IPS-15b (cell line): ENCODE results near the gene KLHL24.
"Not testable (repeated sequence)": the region's sequence is repeated elsewhere in the genome, so short reads cannot be mapped to it uniquely, and the experiment has no call there.

Experiments
- H3K27me3 ChIP-seq: one replicate; pipeline ENCODE4 v1.6.1; 2013; ENCODE audit warnings: low read length; ENCODE audit not compliant: control insufficient read depth, insufficient read depth
- H3K36me3 ChIP-seq: one replicate; pipeline ENCODE4 v1.6.1; 2013; ENCODE audit warnings: low read length; ENCODE audit not compliant: control insufficient read depth, insufficient read depth
- H3K4me1 ChIP-seq: one replicate; pipeline ENCODE4 v1.6.1; 2013; ENCODE audit warnings: mild to moderate bottlenecking, low read length; ENCODE audit not compliant: control insufficient read depth, insufficient read depth
- H3K4me3 ChIP-seq: one replicate; pipeline ENCODE4 v1.5.1; 2013; ENCODE audit warnings: low read depth, low read length
- H3K9ac ChIP-seq: one replicate; pipeline ENCODE4 v1.6.1; 2013; ENCODE audit warnings: low read depth, mild to moderate bottlenecking, low read length
- H3K9me3 ChIP-seq: one replicate; pipeline ENCODE4 v1.6.1; 2013; ENCODE audit warnings: mild to moderate bottlenecking, low read length; ENCODE audit not compliant: control insufficient read depth, insufficient read depth

Gene KLHL24

DNA sequence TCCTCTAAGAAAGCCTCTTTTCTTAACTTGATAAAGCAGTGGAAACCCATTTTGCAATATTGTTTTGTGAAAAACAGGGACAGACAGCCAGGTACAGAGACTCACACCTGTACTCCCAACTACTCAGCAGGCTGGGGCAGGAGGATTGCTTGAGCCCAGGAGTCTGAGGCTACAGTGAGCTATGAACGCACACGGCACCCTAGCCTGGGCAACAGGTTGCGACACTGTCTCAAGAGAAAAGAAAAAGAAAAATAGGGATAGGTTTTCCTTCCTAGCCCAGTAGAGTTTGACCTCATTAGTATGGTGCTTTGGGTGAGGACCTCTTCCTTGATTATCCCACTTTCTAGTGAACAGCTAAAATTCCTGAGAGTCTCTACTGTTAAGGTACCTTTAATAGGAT lies 44.6 kb downstream of the KLHL24 start:
- Histone ChIP-seq H3K9me3 (no peaks in the 10 kb centered on the region), H3K27me3 (no peaks in the 10 kb centered on the region), H3K4me1 (no peaks in the 10 kb centered on the region), H3K36me3 (no peaks in the 10 kb centered on the region), H3K4me3 (no peak overlapping the region), H3K9ac (no peak overlapping the region)

DNA sequence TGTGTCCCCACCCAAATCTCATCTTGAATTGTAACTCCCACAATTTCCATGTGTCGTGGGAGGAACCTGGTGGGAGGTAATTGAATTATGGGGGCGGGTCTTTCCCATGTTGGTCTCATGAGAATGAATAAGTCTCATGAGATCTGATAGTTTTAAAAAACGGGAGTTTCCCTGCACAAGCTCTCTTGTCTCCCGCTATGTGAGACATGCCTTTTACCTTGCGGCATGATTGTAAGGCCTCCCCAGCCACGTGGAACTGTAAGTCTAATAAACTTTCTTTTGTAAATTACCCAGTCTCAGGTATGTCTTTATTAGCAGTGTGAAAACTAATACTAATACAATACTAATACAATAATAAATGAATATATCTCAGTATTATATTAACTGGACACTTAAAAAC lies 52.3 kb downstream of the KLHL24 start:
- H3K9me3 ChIP-seq: no peaks in the 10 kb centered on the region
- H3K36me3 ChIP-seq: no peaks in the 10 kb centered on the region
- no peak overlapping the region for H3K9ac ChIP-seq

DNA sequence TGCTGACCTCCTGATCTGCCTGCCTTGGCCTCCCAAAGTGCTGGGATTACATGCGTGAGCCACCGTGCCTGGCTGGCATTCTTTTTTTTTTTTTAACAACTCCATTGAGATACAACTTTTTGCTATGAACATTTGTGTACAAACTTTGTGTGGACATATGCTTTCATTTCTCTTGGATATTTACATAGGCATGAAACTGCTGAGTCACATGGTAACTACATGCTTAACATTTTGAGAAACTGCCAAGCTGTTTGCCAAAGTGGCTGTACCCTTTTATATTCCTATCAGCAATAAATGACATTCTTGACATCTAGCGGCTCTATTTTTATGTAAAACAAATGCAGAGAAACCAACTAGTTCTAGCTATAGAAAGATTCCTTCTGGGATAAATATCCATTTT lies 53.5 kb downstream of the KLHL24 start:
- H3K36me3 ChIP-seq: no peaks in the 10 kb centered on the region
- H3K9me3 ChIP-seq: no peaks in the 10 kb centered on the region
- H3K27me3 ChIP-seq: no peaks in the 10 kb centered on the region
- H3K4me1 ChIP-seq: no peaks in the 10 kb centered on the region
- no peak overlapping the region for H3K9ac ChIP-seq
- H3K4me3 ChIP-seq: no peak overlapping the region

More for the DNA sequence above, 52.3 kb downstream of the KLHL24 start:
- Histone ChIP-seq H3K4me1 (no peaks in the 10 kb centered on the region), H3K27me3 (no peaks in the 10 kb centered on the region), H3K4me3 (no peak overlapping the region)

DNA sequence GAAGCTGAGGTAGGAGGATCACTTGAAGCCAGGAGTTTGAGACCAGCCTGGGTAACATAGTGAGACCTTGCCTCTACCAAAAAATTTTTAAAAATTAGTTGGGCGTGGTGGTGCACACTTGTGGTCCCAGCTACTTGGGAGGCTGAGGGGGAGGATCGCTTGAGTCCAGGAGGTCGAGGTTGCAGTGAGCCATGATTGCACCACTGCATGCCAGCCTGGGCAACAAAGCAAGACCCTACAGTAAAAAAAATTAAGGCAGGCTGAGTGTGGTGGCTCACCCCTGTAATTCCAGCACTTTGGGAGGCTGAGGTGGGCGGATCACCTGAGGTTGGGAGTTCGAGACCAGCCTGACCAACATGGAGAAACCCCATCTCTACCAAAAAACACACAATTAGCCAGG lies 54.2 kb downstream of the KLHL24 start:
- H3K36me3 ChIP-seq, H3K27me3 ChIP-seq, H3K4me1 ChIP-seq, H3K9ac ChIP-seq, H3K4me3 ChIP-seq, H3K9me3 ChIP-seq: not testable (repeated sequence)

DNA sequence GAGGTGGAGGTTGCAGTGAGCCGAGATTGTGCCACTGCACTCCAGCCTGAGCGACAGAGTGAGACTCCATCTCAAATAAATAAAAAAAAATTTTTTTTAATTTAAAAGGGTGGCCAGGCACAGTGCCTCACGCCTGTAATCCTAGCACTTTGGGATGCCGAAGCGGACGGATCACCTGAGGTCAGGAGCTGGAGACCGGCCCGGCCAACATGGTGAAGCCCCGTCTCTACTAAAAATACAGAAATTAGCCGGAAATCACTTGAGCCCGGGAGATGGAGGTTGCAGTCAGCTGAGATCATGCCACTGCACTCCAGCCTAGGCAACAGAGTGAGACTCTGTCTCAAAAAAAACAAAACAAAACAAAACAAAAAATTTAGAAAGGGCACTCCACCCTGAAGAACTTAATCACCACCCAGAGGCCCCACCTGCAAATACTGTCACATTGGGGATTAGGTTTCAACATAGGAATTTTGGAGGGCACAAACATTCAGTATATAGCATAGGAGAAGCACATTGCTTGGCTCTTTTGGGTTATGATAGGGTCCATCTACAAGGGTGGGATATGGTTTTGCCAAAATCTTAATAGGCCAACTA lies 55.1 kb downstream of the KLHL24 start:
- no peaks in the 10 kb centered on the region for H3K27me3 ChIP-seq
- H3K9ac ChIP-seq: no peak overlapping the region
- no peaks in the 10 kb centered on the region for H3K36me3 ChIP-seq
- H3K4me3 ChIP-seq: no peak overlapping the region
- H3K9me3 ChIP-seq: no peaks in the 10 kb centered on the region
- no peaks in the 10 kb centered on the region for H3K4me1 ChIP-seq

- no peaks in the 10 kb centered on the region for H3K36me3 ChIP-seq
- H3K27me3 ChIP-seq: no peaks in the 10 kb centered on the region
- no peak overlapping the region for H3K9ac ChIP-seq
- H3K4me3 ChIP-seq: no peak overlapping the region
- H3K4me1 ChIP-seq: peaks cover 3% of the 10 kb centered on the region
- no peaks in the 10 kb centered on the region for H3K9me3 ChIP-seq
Measured at GRCh38 chr3:183692436-183692835, 57.0 kb downstream of the KLHL24 start.

GRCh38 chr3:183695569-183696364 lies 60.3 kb downstream of the KLHL24 start:
- no peaks in the 10 kb centered on the region for H3K36me3 ChIP-seq
- no peak overlapping the region for H3K9ac ChIP-seq
- H3K27me3 ChIP-seq: no peaks in the 10 kb centered on the region
- no peak overlapping the region for H3K4me3 ChIP-seq
- no peaks in the 10 kb centered on the region for H3K9me3 ChIP-seq
- peaks cover 5% of the 10 kb centered on the region for H3K4me1 ChIP-seq

- peak overlapping the region; percentile 52 for H3K4me3 ChIP-seq
- H3K9me3 ChIP-seq: no peaks in the 10 kb centered on the region
- peaks cover 5% of the 10 kb centered on the region for H3K4me1 ChIP-seq
- H3K9ac ChIP-seq: no peak overlapping the region
- H3K36me3 ChIP-seq: no peaks in the 10 kb centered on the region
- H3K27me3 ChIP-seq: no peaks in the 10 kb centered on the region
Measured at GRCh38 chr3:183697123-183697609, 61.7 kb downstream of the KLHL24 start.

DNA sequence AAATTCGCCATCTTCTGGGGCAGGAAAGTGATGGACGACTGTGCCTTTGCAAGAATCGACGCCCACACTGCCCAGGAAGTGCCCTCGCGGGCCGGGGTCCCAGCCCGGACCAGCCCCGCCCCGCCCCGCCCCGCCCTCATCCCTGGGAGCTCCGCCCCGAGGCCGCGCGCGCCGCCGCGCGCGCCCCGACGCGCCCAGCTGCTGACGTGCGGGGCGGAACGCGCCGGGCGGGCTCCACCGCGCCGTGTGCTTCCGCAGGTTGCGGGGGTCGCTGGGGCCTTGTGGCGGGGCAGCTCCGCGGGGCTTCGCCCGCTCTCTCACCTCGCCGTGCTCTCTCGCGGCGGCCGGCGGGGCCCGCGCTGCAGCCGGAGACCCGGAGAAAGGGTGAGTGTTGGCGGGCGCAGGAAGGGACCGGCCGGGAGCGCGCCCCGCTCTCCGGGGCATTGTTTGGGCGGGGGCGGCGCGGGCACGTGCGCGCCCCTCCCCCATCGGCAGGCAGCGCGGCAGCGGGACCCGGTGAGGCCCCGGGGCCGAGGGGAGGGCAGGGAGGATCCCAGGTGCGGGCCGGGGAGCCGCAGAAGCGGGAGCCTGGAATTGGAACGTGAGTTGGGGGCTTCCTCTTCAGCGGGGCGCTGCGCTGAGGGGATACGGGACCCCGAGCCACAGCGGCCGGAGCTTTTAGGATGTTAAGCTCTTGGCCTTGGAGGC lies 62.3 kb downstream of the KLHL24 start, which contains the start of gene YEATS2:
Gene YEATS2, plus strand, starts transcription at position 188 of the 708 bp plus-strand sequence. CDS start 17,366 bp downstream, outside the sequence.
- Histone ChIP-seq H3K9ac (peak within 1 kb of the TSS; percentile 97), H3K36me3 (no peaks in the 10 kb centered on the region), H3K27me3 (no peaks in the 10 kb centered on the region), H3K4me1 (peaks cover 5% of the 10 kb centered on the region), H3K9me3 (no peaks in the 10 kb centered on the region), H3K4me3 (peak within 1 kb of the TSS; percentile 92)

DNA sequence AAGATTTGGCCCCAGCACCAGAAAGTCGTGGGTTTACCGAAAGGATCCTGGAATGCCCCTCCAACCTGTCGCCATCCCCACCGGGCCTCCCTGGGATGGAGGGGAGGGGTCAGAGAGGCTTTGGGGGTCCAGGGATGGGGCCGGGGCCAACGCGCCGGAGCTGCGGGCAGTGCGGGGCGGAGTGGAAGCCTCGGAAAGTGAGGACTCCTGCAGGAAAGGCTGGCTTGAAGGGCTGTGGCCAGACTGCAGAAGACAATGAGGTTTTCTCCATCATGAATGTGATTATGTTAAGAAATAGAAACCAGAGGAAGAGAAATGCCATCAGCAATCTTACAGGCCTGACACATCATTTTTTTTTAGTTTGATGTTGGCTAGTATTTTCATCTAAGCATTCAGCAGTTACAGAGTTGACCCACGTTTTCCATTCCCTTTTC lies 62.9 kb downstream of the KLHL24 start:
- Histone ChIP-seq H3K9ac (peak overlapping the region; percentile 97), H3K9me3 (no peaks in the 10 kb centered on the region), H3K4me3 (peak overlapping the region; percentile 92), H3K27me3 (no peaks in the 10 kb centered on the region), H3K36me3 (no peaks in the 10 kb centered on the region), H3K4me1 (peaks cover 5% of the 10 kb centered on the region)

DNA sequence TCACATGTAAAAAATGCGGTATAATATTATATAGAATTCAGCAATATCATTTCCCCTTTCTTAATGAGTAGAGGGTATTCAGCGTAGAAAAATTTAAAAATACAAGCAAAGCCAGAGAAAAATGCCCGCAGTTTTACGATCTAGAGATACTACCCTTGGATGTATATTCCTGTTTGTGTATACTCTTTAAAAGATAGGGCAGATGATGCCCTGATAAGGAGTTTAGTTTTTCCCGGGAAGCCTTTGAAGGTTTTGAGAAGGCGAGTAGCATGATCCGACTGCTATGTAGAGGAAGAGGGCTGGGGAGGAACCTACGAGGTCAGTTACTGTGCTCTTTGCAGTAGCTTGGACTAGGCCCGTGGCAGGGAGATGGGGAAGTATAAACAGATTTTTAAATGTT lies 63.3 kb downstream of the KLHL24 start:
- Histone ChIP-seq H3K27me3 (no peaks in the 10 kb centered on the region), H3K36me3 (no peaks in the 10 kb centered on the region), H3K9ac (peak overlapping the region; percentile 2), H3K4me1 (peaks cover 5% of the 10 kb centered on the region), H3K4me3 (peak overlapping the region; percentile 92), H3K9me3 (no peaks in the 10 kb centered on the region)
